HG02759 (cell line): Measurements from ENCODE around the gene CCAR1.
"Not testable (repeated sequence)": the region's sequence is repeated elsewhere in the genome, so short reads cannot be mapped to it uniquely, and the experiment has no call there.

ENCODE experiments used
- ATAC-seq: cut with Tn5 transposase; IDR thresholded peaks from one replicate; pipeline ENCODE4 v1.9.1; 2021; ENCODE audit warnings: mild to moderate bottlenecking, moderate library complexity; ENCODE audit not compliant: unreplicated experiment

CCAR1 gene

DNA sequence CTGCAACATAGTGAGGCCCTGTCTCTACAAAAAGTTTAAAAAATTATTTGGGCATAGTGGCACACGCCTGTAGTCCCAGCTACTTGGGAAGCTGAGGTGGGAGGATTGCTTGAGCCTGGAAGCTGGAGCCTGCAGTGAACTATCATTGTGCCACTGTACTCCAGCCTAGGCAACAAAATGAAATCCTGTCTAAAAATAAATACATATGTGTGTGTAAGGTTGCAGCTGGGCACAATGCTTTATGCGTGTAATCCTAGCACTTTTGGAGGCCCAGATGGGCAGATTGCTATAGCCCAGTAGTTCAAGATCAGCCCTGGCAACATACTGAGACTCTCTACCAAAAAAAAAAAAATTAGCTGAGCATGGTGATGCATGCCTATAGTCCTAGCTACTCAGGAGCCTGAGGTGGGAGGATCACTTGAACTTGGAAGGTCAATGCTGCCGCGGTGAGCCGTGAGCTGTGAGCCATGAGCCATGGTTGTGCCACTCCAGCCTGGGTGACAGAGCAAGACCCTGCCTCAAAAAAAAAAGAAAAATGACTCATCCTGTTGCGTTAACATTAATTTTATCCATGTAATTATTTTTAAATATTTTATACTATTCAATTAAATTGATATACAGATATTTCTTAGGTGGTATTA is 38.3 kb downstream of the CCAR1 start:
- no peak for ATAC-seq

DNA sequence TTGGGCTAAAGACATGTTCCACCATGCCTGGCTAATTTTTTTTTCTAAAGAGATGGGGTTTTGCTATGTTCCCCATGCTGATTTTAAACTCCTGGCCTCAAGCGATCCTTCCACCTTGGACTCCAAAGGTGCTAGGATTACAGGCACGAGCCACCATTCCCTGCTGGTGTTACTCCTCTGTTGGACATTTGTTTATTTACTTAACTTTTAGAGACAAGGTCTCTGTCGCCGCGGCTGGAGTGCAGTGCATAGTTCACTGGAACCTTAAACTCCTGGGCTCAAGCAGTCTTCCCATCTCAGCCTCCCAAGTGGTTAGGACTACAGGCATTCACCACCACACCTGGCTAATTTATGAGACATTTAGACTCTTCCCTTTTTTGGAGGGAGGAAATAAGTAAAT is 38.9 kb downstream of the CCAR1 start:
- ATAC-seq: no peak

DNA sequence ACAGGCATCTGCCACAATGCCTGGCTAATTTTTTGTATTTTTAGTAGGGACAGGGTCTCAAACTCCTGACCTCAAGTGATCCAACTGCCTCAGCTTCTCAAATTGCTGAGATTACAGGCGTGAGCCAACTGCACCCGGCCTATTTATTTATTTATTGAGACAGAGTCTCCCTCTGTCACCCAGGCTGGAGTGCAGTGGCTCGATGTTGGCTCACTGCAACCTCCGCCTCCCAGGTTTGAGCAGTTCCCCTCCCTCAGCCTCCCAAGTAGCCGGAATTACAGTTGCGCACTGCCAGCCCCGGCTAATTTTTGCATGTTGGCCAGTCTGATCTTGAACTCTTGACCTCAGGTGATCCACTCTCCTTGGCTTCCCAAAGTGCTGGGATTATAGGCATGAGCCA is 46.4 kb downstream of the CCAR1 start:
- not testable (repeated sequence) for ATAC-seq

DNA sequence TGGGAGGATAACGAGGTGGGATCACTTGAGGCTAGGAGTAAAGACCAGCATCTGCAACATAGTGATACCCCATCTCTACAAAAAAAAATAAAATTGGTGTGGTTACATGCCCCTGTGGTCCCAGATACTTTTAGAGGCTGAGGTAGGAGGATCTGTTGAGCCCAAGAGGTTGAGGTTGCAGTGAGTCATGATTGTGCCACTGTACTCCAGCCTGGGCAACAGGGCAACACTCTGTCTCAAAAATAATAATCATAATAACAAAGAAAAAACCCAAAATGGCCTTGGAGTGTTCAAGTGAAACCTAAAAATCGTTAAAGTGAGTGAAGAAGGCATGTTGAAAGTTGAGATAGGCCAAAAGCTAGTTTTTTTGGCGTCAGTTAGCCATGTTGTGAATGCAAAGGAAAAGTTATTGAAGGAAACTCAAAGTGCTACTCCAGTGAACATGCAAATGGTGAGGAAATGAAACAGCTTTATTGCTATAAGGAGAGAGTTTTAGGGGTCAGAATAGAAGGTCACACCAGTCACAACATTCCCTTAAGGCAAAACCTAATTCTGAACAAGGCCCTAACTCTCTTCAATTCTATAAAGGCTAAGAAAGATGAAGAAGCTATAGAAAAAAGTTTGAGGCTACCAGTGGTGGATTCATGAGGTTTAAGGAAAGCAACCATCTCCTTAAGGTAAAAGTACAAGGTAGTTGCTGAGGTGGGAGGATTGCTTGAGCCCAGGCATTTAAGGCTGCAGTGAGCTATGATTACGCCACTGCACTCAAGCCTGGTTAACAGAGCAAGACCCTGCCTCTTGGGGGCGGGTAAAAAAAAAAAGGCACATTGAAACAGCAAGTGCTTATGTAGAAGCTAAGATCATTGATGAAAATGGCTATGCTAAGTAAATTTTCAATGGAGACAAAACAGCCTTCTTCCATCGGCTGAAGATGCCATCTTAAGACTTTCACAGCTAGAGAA is 60.9 kb downstream of the CCAR1 start:
- no peak for ATAC-seq

DNA sequence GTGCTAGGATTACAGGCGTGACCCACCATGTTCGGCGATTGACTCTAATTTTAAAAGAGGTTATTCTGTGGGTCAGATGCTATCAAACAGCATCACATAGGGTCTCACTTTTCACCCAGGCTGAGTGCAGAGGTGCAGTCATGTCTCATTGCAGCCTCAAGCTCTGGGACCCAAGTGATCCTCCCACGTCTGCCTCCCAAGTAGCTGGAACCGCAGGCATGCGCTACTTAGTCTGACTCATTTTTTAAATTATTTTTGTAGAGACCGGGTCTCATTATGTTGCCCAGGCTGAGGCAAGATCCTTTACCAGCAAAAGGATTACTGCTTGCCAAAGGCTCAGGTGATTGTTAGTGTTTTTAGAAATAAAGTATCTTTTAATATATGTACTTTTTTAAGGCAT is 63.4 kb downstream of the CCAR1 start:
- ATAC-seq: no peak

DNA sequence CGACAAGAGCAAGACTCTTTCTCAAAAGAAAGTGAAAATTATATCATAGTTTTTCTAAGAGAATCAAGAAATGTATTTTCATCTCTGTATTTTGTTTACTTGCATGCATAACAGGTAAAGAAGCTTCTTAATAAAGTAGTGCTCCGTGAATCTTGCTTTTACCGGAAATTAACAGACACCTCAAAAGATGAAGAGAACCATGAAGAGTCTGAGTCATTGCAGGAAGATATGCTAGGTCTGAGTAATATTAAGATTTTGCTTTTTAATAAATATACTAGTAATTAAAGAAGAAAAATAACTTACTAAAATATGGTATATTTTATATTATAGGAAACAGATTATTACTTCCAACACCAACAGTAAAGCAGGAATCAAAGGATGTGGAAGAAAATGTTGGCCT is 66.8 kb downstream of the CCAR1 start:
- no peak for ATAC-seq

DNA sequence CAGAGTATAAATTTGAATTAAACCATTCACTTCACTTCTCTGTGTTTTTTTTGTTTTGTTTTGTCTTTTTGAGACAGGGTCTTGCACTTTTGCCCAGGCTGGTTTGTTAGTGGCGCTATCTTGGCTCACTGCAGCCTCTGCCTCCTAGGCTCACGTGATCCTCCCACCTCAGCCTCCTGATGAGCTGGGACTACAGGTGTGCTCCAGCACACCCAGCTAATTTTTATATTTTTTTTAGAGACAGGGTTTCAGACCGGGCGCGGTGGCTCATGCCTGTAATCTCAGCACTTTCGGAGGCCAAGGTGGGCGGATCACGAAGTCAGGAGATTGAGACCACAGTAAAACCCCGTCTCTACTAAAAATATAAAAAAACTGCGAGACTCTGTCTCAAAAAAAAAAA is 69.4 kb downstream of the CCAR1 start:
- ATAC-seq: no peak

DNA sequence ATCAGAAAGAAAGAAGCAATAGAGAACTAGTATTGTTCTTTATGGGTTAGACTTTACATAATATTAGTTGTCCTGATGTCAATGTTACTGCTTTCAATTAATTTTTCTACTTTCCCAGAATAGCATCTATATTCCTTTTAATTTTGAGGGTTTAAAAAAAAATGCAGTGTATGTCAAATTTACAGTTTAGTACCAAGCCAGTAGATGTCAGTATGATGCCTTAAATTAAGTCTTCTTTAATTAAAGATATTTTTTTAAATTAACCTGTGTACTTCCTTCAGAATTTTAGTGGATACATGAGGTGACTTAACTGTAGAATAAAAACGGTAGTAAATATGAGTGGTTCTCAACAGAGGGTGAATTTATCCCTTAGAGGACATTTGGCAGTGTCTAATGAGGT is 71.1 kb downstream of the CCAR1 start:
- ATAC-seq: no peak

DNA sequence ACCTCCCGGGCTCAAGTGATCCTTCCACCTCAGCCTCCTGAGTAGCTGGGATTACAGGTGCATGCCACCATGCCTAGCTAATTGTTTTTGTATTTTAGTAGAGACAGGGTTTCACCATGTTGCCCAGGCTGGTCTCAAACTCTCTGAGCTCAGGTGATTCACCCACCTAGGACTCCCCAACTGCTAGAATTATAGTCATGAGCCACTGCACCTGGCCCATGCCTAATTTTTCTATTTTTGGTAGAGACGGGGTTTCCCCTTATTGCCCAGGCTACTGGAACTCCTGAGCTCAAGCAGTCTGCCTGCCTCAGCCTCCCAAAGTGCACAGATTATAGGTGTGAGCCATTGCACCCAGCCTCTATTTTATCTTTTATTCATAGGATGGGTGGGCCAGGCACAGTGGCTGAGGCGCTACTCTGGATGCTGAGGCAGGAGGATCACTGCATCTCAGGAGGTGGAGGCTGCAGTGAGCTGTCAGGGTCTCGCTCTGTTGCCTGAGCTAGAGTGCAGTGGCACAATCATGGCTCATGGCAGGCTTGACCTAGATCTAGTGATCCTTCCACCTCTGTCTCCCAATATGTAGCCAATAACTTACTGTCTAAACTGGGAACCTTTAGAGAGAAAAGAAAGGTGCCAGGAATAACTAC is 75.0 kb downstream of the CCAR1 start:
- ATAC-seq: no peak

DNA sequence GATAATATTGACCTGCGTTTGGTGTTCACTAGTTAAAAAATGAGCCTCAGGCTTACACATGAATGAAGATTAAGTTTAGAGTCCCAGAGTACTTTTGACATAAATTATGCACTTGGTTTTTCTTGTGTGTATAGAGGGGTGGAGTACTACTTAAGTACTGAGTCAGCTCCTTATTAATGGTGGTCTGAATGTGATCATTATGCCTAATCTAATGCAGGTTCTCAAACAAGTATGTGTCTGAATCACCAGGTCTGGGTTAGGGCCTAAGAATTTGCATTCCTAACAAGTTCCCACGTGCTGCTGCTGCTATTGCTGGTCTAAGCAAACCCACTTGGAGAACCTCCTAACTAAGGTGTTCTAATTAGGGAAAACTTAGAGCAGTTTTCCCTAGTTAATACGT is 75.6 kb downstream of the CCAR1 start:
- no peak for ATAC-seq

DNA sequence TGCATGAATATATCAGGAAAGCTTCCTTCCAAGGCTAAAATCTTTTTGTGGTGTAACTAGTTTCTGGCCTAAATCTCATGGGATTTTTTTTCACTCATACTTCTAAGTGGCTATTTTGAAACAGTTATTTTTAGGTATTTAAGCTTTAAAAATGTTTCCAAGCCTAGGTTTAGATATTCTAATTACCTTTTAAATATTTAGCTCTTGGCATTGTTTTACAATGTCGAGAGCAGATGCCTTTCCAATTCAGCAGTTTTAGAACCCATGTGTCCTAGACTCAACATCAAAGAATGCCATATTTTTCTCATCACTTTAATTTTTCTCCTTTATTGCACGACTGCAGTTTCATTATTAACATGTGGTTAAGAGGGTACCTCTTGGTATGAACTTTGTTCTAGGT is 79.2 kb downstream of the CCAR1 start:
- ATAC-seq: no peak

DNA sequence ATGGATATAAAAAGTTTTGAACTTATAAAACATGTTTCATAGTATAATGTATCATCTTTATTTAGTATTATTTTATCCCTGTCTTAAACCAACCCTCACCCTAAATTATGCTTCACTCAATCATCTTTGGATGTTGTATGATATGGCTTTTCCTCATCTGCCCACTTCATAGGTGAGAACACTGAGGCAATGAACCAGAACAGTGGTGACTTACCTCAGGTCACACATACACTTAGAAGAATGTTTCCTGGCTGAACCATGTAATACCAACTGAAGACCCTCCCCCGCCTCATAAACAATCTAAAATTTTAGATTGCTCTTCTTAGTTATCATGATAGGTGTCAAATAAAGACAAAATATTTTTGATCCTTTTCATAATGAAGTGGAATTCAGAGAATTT is 83.7 kb downstream of the CCAR1 start:
- no peak for ATAC-seq

DNA sequence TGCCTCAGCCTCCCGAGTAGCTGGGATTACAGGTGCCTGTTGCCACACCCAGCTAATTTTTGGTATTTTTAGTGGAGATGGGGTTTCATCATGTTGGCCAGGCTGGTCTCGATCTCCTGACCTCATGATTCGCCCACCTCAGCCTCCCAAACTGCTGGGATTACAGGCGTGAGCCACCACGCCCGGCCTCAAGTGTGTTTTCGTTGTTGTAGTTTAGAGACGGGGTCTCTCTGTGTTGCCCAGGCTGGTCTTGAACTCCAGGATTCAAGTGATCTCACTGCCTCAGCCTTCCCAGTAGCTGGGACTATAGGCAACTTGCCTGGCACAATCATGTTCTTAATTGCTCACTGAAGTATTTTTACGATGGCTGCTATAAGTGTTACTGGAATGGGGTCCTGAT is 89.8 kb downstream of the CCAR1 start:
- not testable (repeated sequence) for ATAC-seq

DNA sequence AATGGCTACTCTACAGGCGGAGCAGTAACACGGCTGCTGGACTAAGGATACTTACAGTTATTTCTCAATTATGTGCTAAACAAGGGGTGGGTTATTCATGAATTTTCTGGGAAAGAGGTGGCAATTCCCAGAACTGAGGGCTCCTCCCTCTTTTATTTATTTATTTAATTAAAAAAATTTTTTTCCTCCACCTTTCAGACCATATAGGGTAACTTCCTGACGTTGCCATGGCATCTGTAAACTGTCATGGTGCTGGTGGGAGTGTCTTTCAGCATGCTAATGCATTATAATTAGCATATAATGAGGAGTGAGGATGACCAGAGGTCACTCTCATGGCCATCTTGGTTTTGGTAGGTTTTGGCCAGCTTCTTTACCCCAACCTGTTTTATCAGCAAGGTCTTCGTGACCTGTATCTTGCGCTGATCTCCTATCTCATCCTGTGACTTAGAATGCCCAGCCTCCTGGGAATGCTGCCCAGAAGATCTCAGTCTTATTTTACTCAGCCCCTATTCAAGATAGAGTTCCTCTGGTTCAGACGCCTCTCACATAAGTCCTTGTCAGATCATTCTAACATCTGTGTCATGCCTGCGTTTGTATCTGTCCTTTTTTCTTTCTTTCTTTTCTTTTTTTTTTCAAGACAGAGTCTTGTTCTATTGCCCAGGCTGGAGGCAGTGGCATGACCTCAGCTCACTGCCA is 90.4 kb downstream of the CCAR1 start:
- no peak for ATAC-seq

DNA sequence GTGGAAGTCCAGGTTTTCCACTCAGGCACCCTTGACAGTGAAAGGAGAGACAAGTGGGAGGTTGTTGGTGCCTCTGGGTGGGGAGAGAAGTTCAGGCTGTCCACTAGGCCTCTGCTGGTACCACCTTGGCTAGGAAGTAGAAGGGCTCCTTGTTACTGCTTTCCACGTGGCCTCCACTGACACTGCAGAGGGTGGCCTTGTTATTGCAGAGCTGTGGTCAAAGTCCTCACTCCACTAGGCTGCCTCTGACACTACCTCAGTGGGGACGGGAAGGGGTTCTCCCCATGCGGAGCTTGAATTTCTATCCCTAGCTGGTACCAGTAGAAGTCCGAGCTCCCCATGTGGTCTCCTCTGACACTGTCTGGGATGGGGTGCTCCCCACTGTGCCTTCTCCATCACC is 91.4 kb downstream of the CCAR1 start:
- no peak for ATAC-seq

DNA sequence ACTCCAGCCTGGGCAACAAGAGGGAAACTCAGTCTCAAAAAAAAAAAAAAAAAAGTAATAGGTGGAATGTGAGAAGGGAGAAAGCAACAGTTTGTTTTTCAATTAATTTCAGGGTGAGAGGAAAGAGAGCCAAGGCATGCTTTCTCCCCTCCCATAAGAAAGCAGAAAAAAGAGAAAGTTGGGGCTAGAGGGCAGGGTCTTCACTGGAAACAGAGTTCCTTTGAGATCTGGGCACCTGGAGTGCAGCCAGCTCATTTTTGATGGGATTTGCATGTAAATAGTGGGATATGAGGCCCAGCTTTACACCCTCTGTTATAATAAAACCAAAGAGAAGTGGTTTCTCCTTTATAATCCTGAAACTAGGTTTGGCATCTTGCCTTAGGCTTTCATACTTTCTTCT is 92.5 kb downstream of the CCAR1 start:
- no peak for ATAC-seq

DNA sequence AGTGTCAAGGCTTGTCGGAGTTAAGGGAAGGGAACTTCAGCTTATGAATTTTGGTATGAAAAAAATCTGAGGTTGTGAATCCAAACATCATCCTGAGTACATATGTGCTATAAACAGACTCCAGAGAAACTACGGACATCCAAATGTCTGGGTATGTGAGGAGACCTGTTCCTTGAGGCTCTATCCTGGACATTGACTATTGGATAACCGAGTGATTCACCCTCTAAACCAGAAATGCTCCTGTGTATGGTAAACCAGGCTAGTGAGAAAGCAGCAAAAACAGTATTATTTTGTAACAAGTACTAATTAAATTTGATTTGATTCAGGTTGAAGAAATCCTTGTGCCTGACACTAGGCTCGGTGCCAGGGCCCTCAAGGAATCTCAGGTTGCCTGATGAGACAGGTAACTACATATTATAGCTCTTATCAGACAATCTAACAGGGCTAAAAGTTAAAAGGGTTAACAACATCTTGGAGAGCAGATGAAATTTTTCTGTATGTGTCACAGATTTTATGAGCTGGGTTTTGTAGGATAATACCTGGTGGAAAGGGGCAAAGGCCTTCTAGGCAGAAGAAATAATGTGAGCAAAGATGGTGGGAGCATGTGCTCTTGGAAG is 95.9 kb downstream of the CCAR1 start:
- ATAC-seq: no peak

DNA sequence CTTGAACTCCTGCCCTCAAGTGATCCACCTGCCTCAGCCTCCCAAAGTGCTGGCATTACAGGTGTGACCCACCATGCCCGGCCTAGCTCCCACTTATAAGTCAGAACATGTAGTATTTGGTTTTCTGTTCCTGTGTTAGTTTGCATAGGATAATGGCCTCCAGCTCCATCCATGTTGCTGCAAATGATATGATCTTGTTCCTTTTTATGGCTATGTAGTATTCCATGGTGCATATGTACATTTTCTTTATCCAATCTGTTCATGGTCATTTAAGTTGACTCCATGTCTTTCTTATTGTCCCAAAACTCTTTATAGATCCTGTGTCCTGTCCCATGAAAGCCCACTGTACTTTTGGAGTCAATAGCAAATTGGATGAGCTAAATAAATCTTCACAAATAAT is 99.3 kb downstream of the CCAR1 start:
- not testable (repeated sequence) for ATAC-seq

DNA sequence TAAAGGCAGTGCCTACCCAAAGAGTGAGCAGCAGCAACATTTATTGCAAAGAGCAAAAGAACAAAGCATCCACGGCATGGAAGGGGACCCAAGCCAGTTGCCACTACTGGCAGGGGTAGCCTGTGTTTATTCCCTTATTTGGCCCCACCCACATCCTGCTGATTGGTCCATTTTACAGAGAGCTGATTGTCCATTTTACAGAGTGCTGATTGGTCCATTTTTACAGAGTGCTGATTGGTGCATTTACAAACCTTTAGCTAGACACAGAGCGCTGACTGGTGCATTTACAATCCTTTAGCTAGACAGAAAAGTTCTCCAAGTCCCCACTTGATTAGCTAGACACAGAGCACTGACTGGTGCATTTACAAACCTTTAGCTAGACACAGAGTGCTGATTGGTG is 101.6 kb downstream of the CCAR1 start:
- ATAC-seq: not testable (repeated sequence)

DNA sequence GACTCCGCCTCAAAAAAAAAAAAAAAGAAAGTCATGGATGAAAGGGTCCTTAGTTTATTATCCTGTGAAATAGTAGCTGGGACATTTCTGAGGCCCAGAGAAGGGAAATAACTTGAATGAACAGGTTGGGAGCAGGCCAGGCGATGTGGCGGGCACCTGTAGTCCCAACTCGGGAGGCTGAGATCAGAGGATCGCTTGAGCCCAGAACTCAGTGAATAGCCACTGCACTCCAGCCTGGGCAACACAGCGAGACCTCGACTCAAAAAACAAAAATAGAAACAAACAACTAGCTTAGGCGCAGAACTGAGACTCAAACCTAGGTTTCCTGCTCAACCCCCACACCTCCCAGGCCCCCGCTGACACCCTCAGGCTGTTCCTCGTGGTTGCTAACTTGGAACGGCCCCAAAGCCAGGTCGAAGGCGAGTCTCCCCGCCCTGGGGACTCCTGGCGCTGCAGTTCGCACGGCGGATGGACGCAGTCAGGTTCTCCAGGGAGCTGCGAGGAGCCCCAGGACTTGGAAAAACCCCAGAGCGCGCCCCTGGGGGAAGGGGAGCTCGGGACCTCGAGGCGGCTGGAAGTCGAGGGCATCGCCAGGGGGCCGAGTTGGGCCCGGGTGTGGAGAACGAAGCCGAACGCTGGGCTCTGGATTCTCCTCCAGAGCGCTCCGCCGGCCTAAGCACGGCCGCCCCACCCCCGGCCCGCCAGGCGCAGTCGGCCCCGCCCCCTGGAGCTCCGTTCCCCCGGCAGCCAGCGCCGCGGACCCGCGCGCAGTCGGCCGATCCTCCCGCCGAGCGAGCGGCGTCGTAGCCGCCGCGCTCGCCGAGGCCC is 105.9 kb downstream of the CCAR1 start, which contains the start of gene STOX1:
STOX1 (plus strand) TSS at position 768 of the 828 bp plus-strand sequence. CDS start 93 bp downstream, outside the sequence.
- ATAC-seq: peak; percentile 74
